Karpas-422 (cell line): ENCODE results near the gene STX1B. TPM values are rescaled to one million over a fixed set of nuclear protein-coding genes. Genes with fewer than 3 reads are reported as not detected.
A peak's percentile ranks its signal among the peaks of the same experiment; 100 is the strongest.

Source experiments
- DNase-seq: peaks from one replicate; pipeline ENCODE4 v3.0.0-alpha.2; 2015
- H2AFZ ChIP-seq: fragments of 200-600 bp; sonication (generic); 2 replicates; pipeline ENCODE4 v1.6.1; 2014; ENCODE audit warnings: antibody characterized with exemption, low read length, mixed read lengths
- H3K27ac ChIP-seq: fragments of 200-600 bp; sonication (generic); 2 replicates; pipeline ENCODE4 v1.5.1; 2014; ENCODE audit warnings: mild to moderate bottlenecking, low read length, moderate library complexity
- H3K27me3 ChIP-seq: fragments of 200-600 bp; sonication (generic); 2 replicates; pipeline ENCODE4 v1.6.1; 2014; ENCODE audit warnings: low read length, mixed read lengths
- H3K36me3 ChIP-seq: fragments of 200-600 bp; sonication (generic); 2 replicates; pipeline ENCODE4 v1.6.1; 2014; ENCODE audit warnings: low read length, mixed read lengths; ENCODE audit not compliant: insufficient read depth
- H3K4me1 ChIP-seq: fragments of 200-600 bp; sonication (generic); 2 replicates; pipeline ENCODE4 v1.6.1; 2014; ENCODE audit warnings: mild to moderate bottlenecking, low read length, mixed read lengths
- H3K4me2 ChIP-seq: fragments of 200-600 bp; sonication (generic); 2 replicates; pipeline ENCODE4 v1.6.1; 2014; ENCODE audit warnings: low read length, low read depth, mild to moderate bottlenecking; ENCODE audit not compliant: poor library complexity, severe bottlenecking
- H3K4me3 ChIP-seq: fragments of 200-600 bp; sonication (generic); 2 replicates; pipeline ENCODE4 v1.5.1; 2014; ENCODE audit warnings: mild to moderate bottlenecking, antibody characterized with exemption, low read length, mixed read lengths
- H3K79me2 ChIP-seq: fragments of 200-600 bp; sonication (generic); 2 replicates; pipeline ENCODE4 v1.6.1; 2014; ENCODE audit warnings: mild to moderate bottlenecking, low read length, mixed read lengths
- H3K9ac ChIP-seq: fragments of 200-600 bp; sonication (generic); 2 replicates; pipeline ENCODE4 v1.6.0; 2014; ENCODE audit warnings: low read length
- H3K9me2 ChIP-seq: fragments of 200-600 bp; sonication (generic), shearing (Covaris generic); replicated peaks from 2 replicates; pipeline ENCODE4 v1.6.0; 2014; ENCODE audit warnings: mild to moderate bottlenecking, low read length, moderate library complexity; ENCODE audit not compliant: insufficient read depth
- H3K9me3 ChIP-seq: fragments of 300-700, 200-600 bp; sonication (generic); 2 replicates; pipeline ENCODE4 v1.6.1; 2014; ENCODE audit warnings: low read length, mixed read lengths
- H4K20me1 ChIP-seq: fragments of 200-600 bp; sonication (generic); 2 replicates; pipeline ENCODE4 v1.6.1; 2014; ENCODE audit warnings: mild to moderate bottlenecking, antibody characterized with exemption, low read length, low read depth; ENCODE audit not compliant: insufficient read depth
- total RNA-seq: library from RNA; depleted of rRNA; stranded (reverse); fragments of >200 nt; shearing (Covaris generic); gene quantifications from 2 replicates; pipeline ENCODE4 v1.2.3, GENCODE V29; 2014; ENCODE audit warnings: low replicate concordance

STX1B gene
- total RNA-seq, 1 experiment from 2014 or later = 0.11 TPM

GRCh38 chr16:30987581-30988190 is 22.8 kb downstream of the STX1B start:
- no peaks in the 10 kb centered on the region for H3K9me2 ChIP-seq
- H3K4me1 ChIP-seq = no peaks in the 10 kb centered on the region
- no peaks in the 10 kb centered on the region for H3K27me3 ChIP-seq

GRCh38 chr16:30986129-30986991 is 24.1 kb downstream of the STX1B start:
- H4K20me1 ChIP-seq = no peaks in the 10 kb centered on the region
- H2AFZ ChIP-seq = no peak overlapping the region
- H3K36me3 ChIP-seq = peaks cover 4% of the 10 kb centered on the region; the same call in 1 of the 2 replicates
- DNase-seq = no peak
- no peaks in the 10 kb centered on the region for H3K4me1 ChIP-seq
- no peaks in the 10 kb centered on the region for H3K27me3 ChIP-seq
- no peak overlapping the region for H3K9ac ChIP-seq
- H3K9me3 ChIP-seq = no peaks in the 10 kb centered on the region
- no peak overlapping the region for H3K27ac ChIP-seq
- no peaks in the 10 kb centered on the region for H3K9me2 ChIP-seq
- no peak overlapping the region for H3K4me2 ChIP-seq
- H3K79me2 ChIP-seq = no peaks in the 10 kb centered on the region
- no peak overlapping the region for H3K4me3 ChIP-seq

More at GRCh38 chr16:30987581-30988190, 22.8 kb downstream of the STX1B start:
- H4K20me1 ChIP-seq = no peaks in the 10 kb centered on the region
- H3K36me3 ChIP-seq = peaks cover 4% of the 10 kb centered on the region; the same call in 1 of the 2 replicates
- H3K9ac ChIP-seq = no peak overlapping the region
- H3K4me2 ChIP-seq = no peak overlapping the region
- no peaks in the 10 kb centered on the region for H3K9me3 ChIP-seq
- no peak for DNase-seq
- no peak overlapping the region for H3K4me3 ChIP-seq
- H3K27ac ChIP-seq = no peak overlapping the region
- H3K79me2 ChIP-seq = no peaks in the 10 kb centered on the region
- no peak overlapping the region for H2AFZ ChIP-seq

GRCh38 chr16:30985401-30986128 is 24.9 kb downstream of the STX1B start:
- Histone ChIP-seq H3K4me2 (no peak overlapping the region), H3K36me3 (peaks cover 4% of the 10 kb centered on the region; the same call in 1 of the 2 replicates)
- DNase-seq = no peak

GRCh38 chr16:30984669-30985400 is 25.6 kb downstream of the STX1B start, which contains the start of gene HSD3B7:
HSD3B7 (plus strand) TSS chr16:30985207; CDS start chr16:30985659, 452 bp downstream.
- no peaks in the 10 kb centered on the region for H3K4me1 ChIP-seq
- H3K9me2 ChIP-seq = no peaks in the 10 kb centered on the region
- peaks cover 4% of the 10 kb centered on the region; the same call in 1 of the 2 replicates for H3K36me3 ChIP-seq
- no peak within 1 kb of the TSS for H3K27ac ChIP-seq
- H3K9me3 ChIP-seq = no peaks in the 10 kb centered on the region
- no peaks in the 10 kb centered on the region for H4K20me1 ChIP-seq
- H3K79me2 ChIP-seq = no peaks in the 10 kb centered on the region
- H3K27me3 ChIP-seq = no peaks in the 10 kb centered on the region
- no peak within 1 kb of the TSS for H3K4me2 ChIP-seq
- no peak within 1 kb of the TSS for H2AFZ ChIP-seq
- peak; percentile 91 for DNase-seq
- no peak within 1 kb of the TSS for H3K9ac ChIP-seq
- no peak within 1 kb of the TSS for H3K4me3 ChIP-seq

More at GRCh38 chr16:30985401-30986128, 24.9 kb downstream of the STX1B start:
- Histone ChIP-seq H3K9me2 (no peaks in the 10 kb centered on the region), H3K4me1 (no peaks in the 10 kb centered on the region), H3K27ac (no peak overlapping the region), H2AFZ (no peak overlapping the region), H3K4me3 (no peak overlapping the region), H3K27me3 (no peaks in the 10 kb centered on the region), H3K9ac (no peak overlapping the region), H3K79me2 (no peaks in the 10 kb centered on the region), H4K20me1 (no peaks in the 10 kb centered on the region), H3K9me3 (no peaks in the 10 kb centered on the region)

GRCh38 chr16:30983898-30984610 is 26.4 kb downstream of the STX1B start:
- H3K36me3 ChIP-seq = peaks cover 4% of the 10 kb centered on the region; the same call in 1 of the 2 replicates
- no peaks in the 10 kb centered on the region for H4K20me1 ChIP-seq
- H3K27ac ChIP-seq = no peak overlapping the region
- DNase-seq = no peak
- no peak overlapping the region for H3K9ac ChIP-seq
- no peaks in the 10 kb centered on the region for H3K79me2 ChIP-seq
- H3K27me3 ChIP-seq = no peaks in the 10 kb centered on the region
- no peak overlapping the region for H2AFZ ChIP-seq
- no peaks in the 10 kb centered on the region for H3K4me1 ChIP-seq
- no peak overlapping the region for H3K4me2 ChIP-seq
- no peaks in the 10 kb centered on the region for H3K9me3 ChIP-seq
- H3K9me2 ChIP-seq = no peaks in the 10 kb centered on the region
- H3K4me3 ChIP-seq = no peak overlapping the region

- no peak overlapping the region for H2AFZ ChIP-seq
- H3K4me2 ChIP-seq = no peak overlapping the region
- H3K27me3 ChIP-seq = no peaks in the 10 kb centered on the region
- no peaks in the 10 kb centered on the region for H3K79me2 ChIP-seq
- H4K20me1 ChIP-seq = 0 out of 2 replicates have a peak, but pooled peaks cover 2% of the 10 kb centered on the region
- H3K27ac ChIP-seq = no peak overlapping the region
- DNase-seq = no peak
- H3K36me3 ChIP-seq = peaks cover 4% of the 10 kb centered on the region; the same call in 1 of the 2 replicates
- H3K9me3 ChIP-seq = no peaks in the 10 kb centered on the region
- H3K9me2 ChIP-seq = no peaks in the 10 kb centered on the region
- H3K4me3 ChIP-seq = no peak overlapping the region
- H3K9ac ChIP-seq = no peak overlapping the region
- no peaks in the 10 kb centered on the region for H3K4me1 ChIP-seq
These were observed 27.0 kb downstream of the STX1B start for GRCh38 chr16:30983289-30983889.
